WI38 (cell line): ENCODE results near the gene HEG1.

Experiments used
- H3K4me3 ChIP-seq: 2 replicates; pipeline ENCODE4 v1.5.1; 2011; ENCODE audit warnings: low read depth, mild to moderate bottlenecking, control low read depth, low read length
- TF ChIP-seq, protein P1 (sequence below): IDR thresholded peaks from 2 replicates; pipeline ENCODE4 v1.5.1; 2012; ENCODE audit warnings: low read depth, mild to moderate bottlenecking, control low read depth, low read length

Gene HEG1

DNA sequence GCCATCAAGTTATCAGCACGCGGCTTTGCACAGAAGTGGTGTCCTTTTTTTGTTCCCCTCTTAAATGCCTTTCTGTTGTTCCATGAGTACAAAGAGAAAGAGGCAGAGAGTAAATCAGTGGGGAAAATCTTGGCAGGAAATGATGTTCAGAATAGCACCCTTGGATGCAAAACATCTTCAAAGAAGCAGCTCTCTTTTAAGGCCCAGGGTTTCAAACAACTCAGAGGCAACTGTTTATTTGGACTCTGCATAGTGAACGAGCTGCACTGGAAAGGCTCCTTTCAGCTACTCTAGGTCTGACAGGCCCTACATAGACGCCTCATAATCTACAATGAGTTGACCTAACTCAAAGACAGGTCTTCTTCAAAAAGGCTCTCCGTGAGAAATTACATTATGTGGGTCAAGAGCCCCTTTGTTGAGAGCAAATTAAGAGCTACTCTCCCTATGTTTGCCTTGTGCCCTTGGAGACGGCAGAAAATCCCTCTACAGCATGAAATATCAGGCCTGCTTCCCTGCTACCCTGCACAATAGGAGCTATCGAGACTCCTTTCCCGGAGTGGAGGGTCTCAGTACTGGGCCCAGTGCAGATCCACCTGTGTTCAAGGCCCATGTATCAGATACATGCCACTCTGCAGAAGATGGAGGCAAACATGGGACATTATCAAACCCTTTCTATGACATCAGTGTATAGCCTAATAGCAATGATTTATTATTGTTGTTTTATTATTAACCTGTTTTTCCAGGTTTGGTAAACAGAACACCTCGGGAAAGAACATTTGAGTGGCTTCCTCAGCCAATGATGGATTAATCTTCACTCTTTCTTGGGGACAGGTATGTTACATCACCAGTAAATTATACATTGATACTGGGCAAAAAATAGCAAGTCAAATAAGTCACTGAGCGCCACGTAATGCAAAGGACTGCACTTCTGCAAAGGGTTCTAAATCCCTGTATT lies 53.1 kb downstream of the HEG1 start:
- TF ChIP-seq, protein P1, sequence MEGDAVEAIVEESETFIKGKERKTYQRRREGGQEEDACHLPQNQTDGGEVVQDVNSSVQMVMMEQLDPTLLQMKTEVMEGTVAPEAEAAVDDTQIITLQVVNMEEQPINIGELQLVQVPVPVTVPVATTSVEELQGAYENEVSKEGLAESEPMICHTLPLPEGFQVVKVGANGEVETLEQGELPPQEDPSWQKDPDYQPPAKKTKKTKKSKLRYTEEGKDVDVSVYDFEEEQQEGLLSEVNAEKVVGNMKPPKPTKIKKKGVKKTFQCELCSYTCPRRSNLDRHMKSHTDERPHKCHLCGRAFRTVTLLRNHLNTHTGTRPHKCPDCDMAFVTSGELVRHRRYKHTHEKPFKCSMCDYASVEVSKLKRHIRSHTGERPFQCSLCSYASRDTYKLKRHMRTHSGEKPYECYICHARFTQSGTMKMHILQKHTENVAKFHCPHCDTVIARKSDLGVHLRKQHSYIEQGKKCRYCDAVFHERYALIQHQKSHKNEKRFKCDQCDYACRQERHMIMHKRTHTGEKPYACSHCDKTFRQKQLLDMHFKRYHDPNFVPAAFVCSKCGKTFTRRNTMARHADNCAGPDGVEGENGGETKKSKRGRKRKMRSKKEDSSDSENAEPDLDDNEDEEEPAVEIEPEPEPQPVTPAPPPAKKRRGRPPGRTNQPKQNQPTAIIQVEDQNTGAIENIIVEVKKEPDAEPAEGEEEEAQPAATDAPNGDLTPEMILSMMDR, result no peak
- H3K4me3 ChIP-seq, result no peak overlapping the region

DNA sequence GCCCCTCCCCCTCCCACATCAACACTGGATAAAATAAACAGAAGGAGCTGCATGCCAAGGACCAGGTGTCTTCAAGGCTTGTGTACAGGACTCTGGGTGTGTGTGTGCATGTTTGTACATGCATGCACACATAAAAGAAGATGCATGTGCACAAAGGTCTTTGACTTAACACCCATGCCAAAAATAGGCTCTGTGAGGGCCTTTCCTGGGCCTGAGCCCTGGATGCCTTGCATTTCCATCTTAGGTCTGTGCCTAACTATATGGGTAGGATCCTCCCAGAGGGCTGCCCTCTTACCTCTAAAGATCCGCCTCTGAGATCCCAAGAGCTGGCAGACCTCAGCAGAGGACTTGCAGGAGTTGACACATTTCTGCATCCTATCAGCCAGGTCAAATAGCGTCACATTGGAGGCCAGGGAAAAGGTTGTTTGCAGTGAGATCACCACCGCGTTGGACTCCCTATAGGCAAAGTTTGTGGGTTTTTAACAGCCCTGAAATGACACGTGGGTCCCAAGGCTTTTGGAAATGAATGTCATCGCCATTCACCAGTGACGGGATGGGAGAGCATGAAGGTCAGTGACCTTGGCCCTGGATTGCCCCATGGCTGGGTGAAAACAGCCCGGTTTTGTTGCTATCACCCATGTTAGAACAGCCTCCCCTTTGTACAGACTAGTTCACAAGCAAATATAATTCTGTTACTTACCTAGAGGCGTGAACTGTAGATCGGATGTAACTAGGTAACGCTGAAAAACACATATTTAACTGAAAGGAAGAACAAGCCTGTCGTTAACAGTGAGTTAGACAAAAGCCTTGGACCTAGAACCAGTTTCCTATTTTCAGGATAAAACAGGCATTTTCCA lies 54.0 kb downstream of the HEG1 start:
- no peak overlapping the region for H3K4me3 ChIP-seq
- TF ChIP-seq, protein P1, result no peak

DNA sequence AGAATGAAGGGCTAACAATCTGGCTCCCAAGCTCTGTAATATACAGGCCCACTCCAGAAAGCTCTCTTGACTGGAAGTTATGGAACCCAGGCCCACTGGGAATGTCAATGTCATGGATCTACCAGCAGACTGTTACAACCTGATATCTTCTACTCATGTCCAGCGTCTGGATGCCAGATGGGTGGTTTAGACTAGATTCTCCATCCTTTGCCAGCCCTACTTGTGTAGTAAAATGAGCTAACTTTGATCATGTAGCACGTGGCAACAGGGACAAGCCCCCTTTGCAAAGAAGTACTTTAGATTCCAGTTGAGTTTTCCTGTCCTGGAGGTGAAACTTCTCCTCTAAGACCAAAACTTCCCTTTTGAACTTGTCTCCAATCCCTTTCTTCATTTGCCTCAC lies 55.1 kb downstream of the HEG1 start:
- no peak overlapping the region for H3K4me3 ChIP-seq
- TF ChIP-seq, protein P1, result no peak

DNA sequence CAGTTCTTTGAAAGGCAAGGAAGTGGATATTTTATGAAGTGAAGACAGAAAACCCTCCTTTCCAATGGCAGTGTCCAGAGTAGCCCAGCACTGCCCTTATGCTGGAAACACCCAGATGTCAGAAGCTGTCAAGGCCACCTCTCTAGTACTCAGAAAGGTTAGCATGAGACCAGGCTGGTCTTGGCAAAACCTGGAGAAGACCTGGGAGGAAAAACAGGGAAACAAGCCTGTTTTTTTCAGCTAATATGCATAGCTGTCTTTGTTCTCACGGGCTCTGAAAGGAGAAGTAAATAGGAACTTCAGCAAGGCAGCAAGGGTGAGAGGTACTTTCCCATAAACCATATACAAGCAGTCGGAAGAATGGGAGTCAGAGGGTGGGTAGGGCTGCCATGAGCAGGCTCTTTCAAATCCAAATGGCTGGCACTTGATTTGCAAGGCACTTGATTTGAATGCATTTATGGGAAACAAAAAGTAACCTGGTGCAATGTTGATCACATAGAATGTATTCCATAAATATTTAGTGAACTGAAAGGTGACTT lies 55.8 kb downstream of the HEG1 start:
- H3K4me3 ChIP-seq, result no peak overlapping the region
- TF ChIP-seq, protein P1, result no peak

DNA sequence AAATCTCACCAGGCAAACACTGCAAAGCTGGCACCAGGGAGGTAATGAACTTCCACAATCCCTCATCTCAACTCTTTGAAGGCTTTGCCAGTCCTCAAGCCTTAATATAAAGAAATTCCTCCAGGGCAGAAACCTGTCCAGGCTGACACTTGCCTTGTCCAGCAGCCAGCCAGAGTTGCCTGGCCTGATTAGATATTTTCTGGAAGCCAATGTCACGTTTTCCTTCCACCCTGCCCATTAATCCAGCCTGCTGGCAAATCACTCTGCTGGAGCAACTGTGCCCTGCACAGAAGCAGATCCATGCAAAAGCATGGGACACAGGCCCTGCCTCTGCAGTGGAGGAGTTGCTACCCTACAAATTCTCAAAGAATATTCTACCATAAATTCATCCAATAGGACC lies 56.5 kb downstream of the HEG1 start:
- H3K4me3 ChIP-seq, result no peak overlapping the region
- TF ChIP-seq, protein P1, result no peak

DNA sequence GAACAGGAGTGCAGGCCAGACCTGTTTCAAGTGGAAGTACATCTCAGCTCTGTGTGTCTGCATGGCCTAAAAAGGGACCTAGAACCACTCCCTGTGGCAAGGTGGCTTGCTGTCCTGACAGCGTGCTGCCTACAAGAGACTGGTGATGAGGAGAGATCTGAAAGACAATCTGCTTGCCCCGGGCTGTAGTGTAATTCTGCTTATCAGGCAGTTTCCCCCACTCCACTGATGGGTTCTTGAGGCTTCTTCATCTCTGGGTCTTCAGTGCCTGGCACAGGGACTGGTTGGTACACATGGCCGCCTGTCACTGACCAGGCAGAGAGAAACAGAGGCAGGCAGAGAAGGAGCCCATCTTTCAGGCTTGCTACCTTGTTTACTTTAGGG lies 57.6 kb downstream of the HEG1 start:
- H3K4me3 ChIP-seq, result no peak overlapping the region
- TF ChIP-seq, protein P1, result no peak
